H9 (cell line): Measurements from ENCODE around the gene DYNAP. TPM values are rescaled to one million over a fixed set of nuclear protein-coding genes. Genes with fewer than 3 reads are reported as not detected.

Experiments used
- DNase-seq: peaks from one replicate; pipeline ENCODE4 v3.0.0-alpha.2; 2017
- H2AFZ ChIP-seq: one replicate; pipeline ENCODE4 v1.6.1; 2013; ENCODE audit warnings: mild to moderate bottlenecking, low read length, control low read depth, moderate library complexity
- H2AK5ac ChIP-seq: 2 replicates; pipeline ENCODE4 v1.6.1; 2013; ENCODE audit warnings: low read length, control low read depth, mixed read lengths; ENCODE audit not compliant: insufficient read length
- H2BK120ac ChIP-seq: one replicate; pipeline ENCODE4 v1.6.1; 2013; ENCODE audit warnings: low read depth, mild to moderate bottlenecking, low read length, control low read depth, inconsistent platforms; ENCODE audit not compliant: poor library complexity, severe bottlenecking
- H2BK12ac ChIP-seq: 2 replicates; pipeline ENCODE4 v1.6.1; 2013; ENCODE audit warnings: low read length, control low read depth, mixed read lengths, low read depth; ENCODE audit not compliant: insufficient read length
- H2BK15ac ChIP-seq: 2 replicates; pipeline ENCODE4 v1.6.1; 2013; ENCODE audit warnings: low read depth, low read length, control low read depth
- H2BK20ac ChIP-seq: one replicate; pipeline ENCODE4 v1.6.1; 2013; ENCODE audit warnings: low read depth, mild to moderate bottlenecking, low read length, control low read depth, inconsistent platforms; ENCODE audit not compliant: poor library complexity, severe bottlenecking
- H2BK5ac ChIP-seq: 2 replicates; pipeline ENCODE4 v1.6.1; 2013; ENCODE audit warnings: low read length, control low read depth, mixed read lengths; ENCODE audit not compliant: insufficient read length
- H3K14ac ChIP-seq: 2 replicates; pipeline ENCODE4 v1.6.1; 2013; ENCODE audit warnings: low read length, control low read depth; ENCODE audit not compliant: insufficient read depth
- H3K18ac ChIP-seq: 2 replicates; pipeline ENCODE4 v1.6.1; 2013; ENCODE audit warnings: low read depth, mild to moderate bottlenecking, mixed read lengths, low read length, control low read depth; ENCODE audit not compliant: insufficient read length
- H3K23ac ChIP-seq: 2 replicates; pipeline ENCODE4 v1.6.1; 2013; ENCODE audit warnings: low read length, control low read depth, mixed read lengths, low read depth; ENCODE audit not compliant: insufficient read length
- H3K23me2 ChIP-seq: 2 replicates; pipeline ENCODE4 v1.6.1; 2013; ENCODE audit warnings: low read depth, mild to moderate bottlenecking, mixed read lengths, low read length, control low read depth; ENCODE audit not compliant: insufficient read length, poor library complexity, severe bottlenecking
- H3K27ac ChIP-seq: 2 replicates; pipeline ENCODE4 v1.5.1; 2013; ENCODE audit warnings: low read length, control low read depth, mixed read lengths, low read depth; ENCODE audit not compliant: insufficient read length
- H3K27me3 ChIP-seq: 2 replicates; pipeline ENCODE4 v1.6.1; 2013; ENCODE audit warnings: low read length, control low read depth, inconsistent platforms; ENCODE audit not compliant: insufficient read depth
- H3K4ac ChIP-seq: 2 replicates; pipeline ENCODE4 v1.6.1; 2013; ENCODE audit warnings: low read depth, mild to moderate bottlenecking, control low read depth, inconsistent platforms, low read length, moderate library complexity
- H3K4me1 ChIP-seq: 2 replicates; pipeline ENCODE4 v1.6.1; 2013; ENCODE audit warnings: low read length, control low read depth, inconsistent platforms; ENCODE audit not compliant: insufficient read depth
- H3K4me2 ChIP-seq: 2 replicates; pipeline ENCODE4 v1.6.1; 2013; ENCODE audit warnings: low read length, control low read depth, mixed read lengths; ENCODE audit not compliant: insufficient read length, insufficient read depth
- H3K56ac ChIP-seq: 2 replicates; pipeline ENCODE4 v1.6.1; 2013; ENCODE audit warnings: low read depth, mild to moderate bottlenecking, mixed read lengths, low read length, control low read depth; ENCODE audit not compliant: insufficient read length
- H3K79me1 ChIP-seq: 2 replicates; pipeline ENCODE4 v1.6.1; 2013; ENCODE audit warnings: low read depth, mild to moderate bottlenecking, moderate library complexity, low read length, control low read depth, inconsistent platforms; ENCODE audit not compliant: insufficient read depth, poor library complexity, severe bottlenecking
- H3K79me2 ChIP-seq: 2 replicates; pipeline ENCODE4 v1.6.1; 2013; ENCODE audit warnings: low read length, control low read depth, inconsistent platforms; ENCODE audit not compliant: insufficient read depth
- H3K9ac ChIP-seq: 2 replicates; pipeline ENCODE4 v1.6.1; 2013; ENCODE audit warnings: low read length, control low read depth, mixed read lengths; ENCODE audit not compliant: insufficient read length; ENCODE audit errors: extremely low read depth
- H3K9me3 ChIP-seq: one replicate; pipeline ENCODE4 v1.6.1; 2013; ENCODE audit warnings: low read depth, low read length, inconsistent platforms; ENCODE audit not compliant: control insufficient read depth
- H3T11ph ChIP-seq: one replicate; pipeline ENCODE4 v1.6.1; 2013; ENCODE audit warnings: mild to moderate bottlenecking, low read length, control low read depth, inconsistent platforms
- H4K20me1 ChIP-seq: one replicate; pipeline ENCODE4 v1.6.1; 2013; ENCODE audit not compliant: control insufficient read depth, insufficient read length, insufficient read depth
- H4K5ac ChIP-seq: 2 replicates; pipeline ENCODE4 v1.6.1; 2013; ENCODE audit warnings: low read depth, mild to moderate bottlenecking, mixed read lengths, low read length, control low read depth; ENCODE audit not compliant: insufficient read length
- H4K8ac ChIP-seq: replicated peaks from 2 replicates; pipeline ENCODE4 v1.6.1; 2013; ENCODE audit warnings: low read length, control low read depth, mixed read lengths, low read depth; ENCODE audit not compliant: insufficient read length
- H4K91ac ChIP-seq: 2 replicates; pipeline ENCODE4 v1.6.1; 2013; ENCODE audit warnings: low read depth, mild to moderate bottlenecking, moderate library complexity, mixed read lengths, low read length, control low read depth; ENCODE audit not compliant: insufficient read length
- H3K27ac Mint-ChIP-seq, 3 experiments: 2 replicates in 2 of 3; 3 replicates in 1 of 3; pipeline ENCODE4 v1.8.0; 2020 to 2021; ENCODE audit warnings: mixed read lengths in 3 of 3, mild to moderate bottlenecking in 1 of 3, moderate library complexity in 1 of 3
- H3K27me3 Mint-ChIP-seq: 2 replicates; pipeline ENCODE4 v1.8.0; 2021; ENCODE audit warnings: low read depth, mild to moderate bottlenecking, moderate library complexity, mixed read lengths
- H3K36me3 Mint-ChIP-seq, 3 experiments: 2 replicates in 2 of 3; 3 replicates in 1 of 3; pipeline ENCODE4 v1.8.0; 2020 to 2021; ENCODE audit warnings: low read depth in 3 of 3, mixed read lengths in 3 of 3; ENCODE audit not compliant: insufficient read depth in 1 of 3
- H3K4me1 Mint-ChIP-seq, 2 experiments: 2 replicates each; pipeline ENCODE4 v1.8.0; 2020; ENCODE audit warnings: mixed read lengths in 2 of 2
- H3K4me3 Mint-ChIP-seq, 2 experiments: 2 replicates in 1 of 2; 3 replicates in 1 of 2; pipeline ENCODE4 v1.8.0; 2020 to 2021; ENCODE audit warnings: mild to moderate bottlenecking in 2 of 2, mixed read lengths in 2 of 2, moderate library complexity in 1 of 2
- H3K9me3 Mint-ChIP-seq, 2 experiments: 2 replicates in 1 of 2; 3 replicates in 1 of 2; pipeline ENCODE4 v1.8.0; 2020; ENCODE audit warnings: mild to moderate bottlenecking in 2 of 2, mixed read lengths in 2 of 2, moderate library complexity in 1 of 2
- WGBS: extraction: QIAGEN DNeasy Blood & Tissue Kit; methylation state at CpG from one replicate; pipeline ENCODE4 v1.1.7; 2013; ENCODE audit warnings: missing lambda C conversion rate, low lambda C conversion rate, mixed read lengths; ENCODE audit not compliant: insufficient read length; ENCODE audit errors: extremely low coverage; 5-methylcytosine and 5-hydroxymethylcytosine counted together
- total RNA-seq: library from RNA; stranded (reverse); gene quantifications from 2 replicates; pipeline ENCODE4 v1.2.1, GENCODE V29; 2021
- TF ChIP-seq, protein P1 (sequence below): fragments of 200-600 bp; sonication (generic); conservative IDR thresholded peaks from 3 replicates; pipeline ENCODE4 v1.8.0; 2021; ENCODE audit warnings: antibody characterized with exemption, mild to moderate bottlenecking

The DYNAP gene
- total RNA-seq, 1 experiment from 2014 or later: 2.5 TPM

DNA sequence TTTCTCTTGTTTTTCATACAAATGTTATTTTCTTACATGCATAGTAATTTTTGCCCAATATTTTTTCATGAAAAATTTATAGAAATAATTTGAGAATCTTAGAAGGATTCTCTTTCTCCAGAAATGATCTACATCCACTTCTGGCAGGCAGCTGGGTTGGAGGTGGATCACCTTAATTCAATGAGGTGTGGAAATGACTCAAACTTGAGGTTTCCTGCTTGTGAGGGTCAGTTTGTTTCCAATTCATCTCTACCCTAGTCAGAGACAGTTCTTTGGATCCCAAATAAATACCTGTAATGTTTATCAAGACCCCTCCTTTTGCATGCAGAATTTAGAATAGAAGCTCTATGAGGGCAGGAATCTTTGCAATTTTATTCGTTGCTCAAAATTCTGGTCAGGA is 35.0 kb upstream of the DYNAP start:
- Histone ChIP-seq H2AK5ac (no peak overlapping the region), H4K91ac (no peak overlapping the region), H3K18ac (no peak overlapping the region), H3K79me2 (no peaks in the 10 kb centered on the region), H3K4me1 (no peaks in the 10 kb centered on the region; the same call in 1 of the 2 replicates), H3K14ac (no peak overlapping the region), H3K4me2 (no peak overlapping the region), H3K27ac (no peak overlapping the region), H3K27me3 (no peaks in the 10 kb centered on the region), H2BK12ac (no peak overlapping the region), H3K9ac (no peak overlapping the region), H2BK120ac (no peak overlapping the region), H2BK20ac (no peak overlapping the region), H4K8ac (no peak overlapping the region), H3K4ac (no peak overlapping the region), H2AFZ (no peak overlapping the region), H3K56ac (no peak overlapping the region), H3K79me1 (no peaks in the 10 kb centered on the region), H3T11ph (no peak overlapping the region), H4K5ac (no peak overlapping the region), H4K20me1 (no peaks in the 10 kb centered on the region), H3K23me2 (no peaks in the 10 kb centered on the region), H3K23ac (no peak overlapping the region), H2BK5ac (no peak overlapping the region), H2BK15ac (no peak overlapping the region), H3K9me3 (no peaks in the 10 kb centered on the region)
- Mint-ChIP-seq H3K9me3 (peaks cover 38 to 39% of the 10 kb centered on the region in 2 experiments), H3K4me3 (no peak overlapping the region), H3K27me3 (no peaks in the 10 kb centered on the region), H3K4me1 (peaks cover 13 to 16% of the 10 kb centered on the region in 2 experiments), H3K27ac (no peak overlapping the region), H3K36me3 (peaks cover 18 to 53% (median 36%) of the 10 kb centered on the region in 3 experiments)
- WGBS: no CpG with 5 or more reads among the region's 1 CpG
- TF ChIP-seq, protein P1, sequence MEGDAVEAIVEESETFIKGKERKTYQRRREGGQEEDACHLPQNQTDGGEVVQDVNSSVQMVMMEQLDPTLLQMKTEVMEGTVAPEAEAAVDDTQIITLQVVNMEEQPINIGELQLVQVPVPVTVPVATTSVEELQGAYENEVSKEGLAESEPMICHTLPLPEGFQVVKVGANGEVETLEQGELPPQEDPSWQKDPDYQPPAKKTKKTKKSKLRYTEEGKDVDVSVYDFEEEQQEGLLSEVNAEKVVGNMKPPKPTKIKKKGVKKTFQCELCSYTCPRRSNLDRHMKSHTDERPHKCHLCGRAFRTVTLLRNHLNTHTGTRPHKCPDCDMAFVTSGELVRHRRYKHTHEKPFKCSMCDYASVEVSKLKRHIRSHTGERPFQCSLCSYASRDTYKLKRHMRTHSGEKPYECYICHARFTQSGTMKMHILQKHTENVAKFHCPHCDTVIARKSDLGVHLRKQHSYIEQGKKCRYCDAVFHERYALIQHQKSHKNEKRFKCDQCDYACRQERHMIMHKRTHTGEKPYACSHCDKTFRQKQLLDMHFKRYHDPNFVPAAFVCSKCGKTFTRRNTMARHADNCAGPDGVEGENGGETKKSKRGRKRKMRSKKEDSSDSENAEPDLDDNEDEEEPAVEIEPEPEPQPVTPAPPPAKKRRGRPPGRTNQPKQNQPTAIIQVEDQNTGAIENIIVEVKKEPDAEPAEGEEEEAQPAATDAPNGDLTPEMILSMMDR: no peak
- no peak for DNase-seq
